ENCODE measurements around the gene GALNT18. TPM values are rescaled to one million over a fixed set of nuclear protein-coding genes. Genes with fewer than 3 reads are reported as not detected.

GALNT18 gene
- total RNA-seq, 2 experiments from 2014 or later: not detected

DNA sequence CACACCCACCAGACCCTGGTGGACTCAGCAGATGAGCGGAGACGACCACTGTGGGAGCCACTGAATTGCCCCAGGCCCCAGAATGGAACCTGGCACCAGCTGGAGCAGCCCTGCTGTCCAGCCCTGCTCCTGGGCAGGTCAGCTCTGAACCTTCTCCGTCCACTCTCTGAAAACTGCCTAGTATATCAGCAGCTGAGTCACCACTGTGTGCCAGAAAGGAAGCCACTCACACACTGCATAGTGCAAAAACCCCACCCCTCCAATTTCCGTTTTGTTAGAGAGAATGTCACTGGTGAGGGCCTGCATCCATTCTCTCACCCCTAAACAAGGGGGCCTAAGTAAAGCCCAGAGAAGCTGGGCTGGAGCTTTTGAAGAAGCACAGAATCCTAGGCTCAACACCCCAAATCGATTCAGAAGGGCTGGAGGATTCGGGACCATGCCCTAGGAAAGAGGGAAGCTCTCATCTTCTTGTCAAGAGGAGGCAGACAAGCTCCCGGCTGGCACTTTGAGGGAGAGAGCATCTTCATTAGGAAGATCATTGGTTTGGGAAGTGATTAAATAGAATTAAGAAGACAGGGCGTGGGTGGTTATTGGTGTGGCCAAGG lies 44.5 kb downstream of the GALNT18 start:
- intact Hi-C loops (cut with micrococcal nuclease; ENCODE audit: unreplicated experiment): no loop called here
- Histone ChIP-seq H3K27ac (ENCODE audit: low read depth, low read length, poor library complexity, severe bottlenecking) (no peak overlapping the region), H3K4me1 (ENCODE audit: insufficient read depth, low read length, poor library complexity, severe bottlenecking) (no peaks in the 10 kb centered on the region), H3K4me2 (ENCODE audit: low read length) (no peak overlapping the region), H3K4me3 (ENCODE audit: low read depth, low read length, poor library complexity, severe bottlenecking) (no peak overlapping the region), H3K36me3 (ENCODE audit: insufficient read depth, low read length) (no peaks in the 10 kb centered on the region), H3K79me2 (ENCODE audit: insufficient read depth, low read depth, low read length) (no peaks in the 10 kb centered on the region), H3K9me3 (ENCODE audit: low read length) (no peaks in the 10 kb centered on the region), H4K20me1 (ENCODE audit: insufficient read depth, low read length) (no peaks in the 10 kb centered on the region), H3K9me2 (ENCODE audit: insufficient read depth, low read length) (no peaks in the 10 kb centered on the region), H2AFZ (ENCODE audit: low read length) (no peak overlapping the region)
- BruUV-seq (replicated peaks): no TSS peak
- CTCF ChIA-PET (ENCODE audit: unreplicated experiment): no interaction called here
- POLR2A ChIA-PET: no interaction called here
- no peak for TF ChIP-seq EZH2phosphoT487 (IDR thresholded peaks at IDR 0.05; ENCODE audit: borderline replicate concordance, low read depth, low read length)
- TF ChIP-seq, protein P1, sequence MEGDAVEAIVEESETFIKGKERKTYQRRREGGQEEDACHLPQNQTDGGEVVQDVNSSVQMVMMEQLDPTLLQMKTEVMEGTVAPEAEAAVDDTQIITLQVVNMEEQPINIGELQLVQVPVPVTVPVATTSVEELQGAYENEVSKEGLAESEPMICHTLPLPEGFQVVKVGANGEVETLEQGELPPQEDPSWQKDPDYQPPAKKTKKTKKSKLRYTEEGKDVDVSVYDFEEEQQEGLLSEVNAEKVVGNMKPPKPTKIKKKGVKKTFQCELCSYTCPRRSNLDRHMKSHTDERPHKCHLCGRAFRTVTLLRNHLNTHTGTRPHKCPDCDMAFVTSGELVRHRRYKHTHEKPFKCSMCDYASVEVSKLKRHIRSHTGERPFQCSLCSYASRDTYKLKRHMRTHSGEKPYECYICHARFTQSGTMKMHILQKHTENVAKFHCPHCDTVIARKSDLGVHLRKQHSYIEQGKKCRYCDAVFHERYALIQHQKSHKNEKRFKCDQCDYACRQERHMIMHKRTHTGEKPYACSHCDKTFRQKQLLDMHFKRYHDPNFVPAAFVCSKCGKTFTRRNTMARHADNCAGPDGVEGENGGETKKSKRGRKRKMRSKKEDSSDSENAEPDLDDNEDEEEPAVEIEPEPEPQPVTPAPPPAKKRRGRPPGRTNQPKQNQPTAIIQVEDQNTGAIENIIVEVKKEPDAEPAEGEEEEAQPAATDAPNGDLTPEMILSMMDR (conservative IDR thresholded peaks at IDR 0.05; ENCODE audit: low read length): no peak
- no peak for DNase-seq (ENCODE audit: low spot score)

DNA sequence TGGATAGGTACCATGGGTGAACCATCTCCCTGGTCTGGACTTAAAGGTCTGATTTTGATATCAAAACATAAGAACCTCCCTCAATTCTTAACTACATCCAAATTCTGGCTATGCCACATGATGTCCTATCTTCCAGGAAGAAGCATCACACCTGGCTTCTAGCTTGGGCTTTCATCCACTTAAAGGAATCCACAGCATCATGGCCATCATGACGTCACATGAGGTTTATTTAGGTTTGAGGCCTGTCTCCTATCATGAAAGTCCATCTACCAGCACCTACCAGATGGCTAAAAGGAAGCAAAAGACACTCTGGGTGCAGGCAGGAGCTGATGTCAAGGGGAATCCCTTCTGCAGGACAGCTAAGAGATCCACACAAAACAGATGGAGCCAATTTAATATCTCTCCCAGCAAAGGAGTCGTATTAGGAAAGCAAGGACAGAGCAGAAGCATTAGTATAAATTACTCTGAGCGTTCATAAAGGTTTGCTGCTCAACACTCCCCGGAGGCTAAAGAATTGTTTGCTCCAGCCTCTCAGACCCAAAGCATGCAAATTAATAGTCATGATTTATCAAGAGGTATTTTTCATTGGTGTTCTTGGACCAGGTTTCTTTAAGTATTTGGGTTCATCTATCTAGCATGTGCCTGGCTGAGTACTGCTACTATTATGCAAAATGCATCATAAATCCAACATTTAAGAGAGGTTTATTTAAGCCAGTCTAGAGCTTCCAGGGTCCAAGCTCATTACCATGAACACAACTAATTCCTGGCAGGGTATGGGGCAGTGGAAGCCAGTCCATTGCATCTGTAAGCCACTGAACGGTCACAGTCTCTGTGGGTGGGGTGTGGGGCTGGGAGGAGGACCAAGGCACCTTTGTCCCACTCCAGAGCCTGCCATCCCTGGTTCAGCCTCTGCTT lies 47.2 kb downstream of the GALNT18 start:
- BruUV-seq (replicated peaks): no TSS peak
- H3K9me3 ChIP-seq (ENCODE audit: low read length): no peaks in the 10 kb centered on the region
- no peaks in the 10 kb centered on the region for H3K36me3 ChIP-seq (ENCODE audit: insufficient read depth, low read length)
- TF ChIP-seq EZH2phosphoT487 (IDR thresholded peaks at IDR 0.05; ENCODE audit: borderline replicate concordance, low read depth, low read length): no peak
- TF ChIP-seq, protein P1 (conservative IDR thresholded peaks at IDR 0.05; ENCODE audit: low read length): no peak
- no peaks in the 10 kb centered on the region for H4K20me1 ChIP-seq (ENCODE audit: insufficient read depth, low read length)
- H3K4me1 ChIP-seq (ENCODE audit: insufficient read depth, low read length, poor library complexity, severe bottlenecking): no peaks in the 10 kb centered on the region
- ChIA-PET POLR2A (no interaction called here), CTCF (ENCODE audit: unreplicated experiment) (no interaction called here)
- intact Hi-C loops (cut with micrococcal nuclease; ENCODE audit: unreplicated experiment): no loop called here
- DNase-seq (ENCODE audit: low spot score): no peak
- H3K27ac ChIP-seq (ENCODE audit: low read depth, low read length, poor library complexity, severe bottlenecking): no peak overlapping the region
- H3K9me2 ChIP-seq (ENCODE audit: insufficient read depth, low read length): no peaks in the 10 kb centered on the region
- no peak overlapping the region for H2AFZ ChIP-seq (ENCODE audit: low read length)
- H3K4me2 ChIP-seq (ENCODE audit: low read length): no peak overlapping the region
- no peaks in the 10 kb centered on the region for H3K79me2 ChIP-seq (ENCODE audit: insufficient read depth, low read depth, low read length)
- no peak overlapping the region for H3K4me3 ChIP-seq (ENCODE audit: low read depth, low read length, poor library complexity, severe bottlenecking)

DNA sequence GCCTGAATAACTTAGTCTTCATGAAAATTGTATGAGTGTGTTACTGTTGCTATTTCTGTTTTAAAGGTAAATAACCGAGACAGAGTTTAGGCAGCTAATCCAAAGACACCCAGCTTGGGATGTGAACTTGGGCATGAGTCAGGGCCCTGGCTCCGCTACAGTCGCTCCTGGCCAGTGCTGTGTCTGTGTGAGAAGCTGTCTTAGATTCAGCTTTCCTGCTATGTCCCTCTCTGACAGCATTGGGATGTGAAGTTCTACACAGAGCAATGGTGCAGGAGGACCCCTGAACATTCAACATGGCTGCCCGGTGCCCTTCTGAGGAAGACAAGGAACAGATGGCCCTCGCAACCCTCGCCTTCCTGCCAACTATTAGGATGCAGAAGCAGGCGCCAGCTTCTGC lies 49.4 kb downstream of the GALNT18 start:
- POLR2A ChIA-PET: no interaction called here

More for the DNA sequence above, 49.4 kb downstream of the GALNT18 start:
- Histone ChIP-seq H3K36me3 (ENCODE audit: insufficient read depth, low read length) (no peaks in the 10 kb centered on the region), H3K79me2 (ENCODE audit: insufficient read depth, low read depth, low read length) (no peaks in the 10 kb centered on the region), H3K4me2 (ENCODE audit: low read length) (no peak overlapping the region), H3K27ac (ENCODE audit: low read depth, low read length, poor library complexity, severe bottlenecking) (no peak overlapping the region), H3K9me3 (ENCODE audit: low read length) (no peaks in the 10 kb centered on the region), H2AFZ (ENCODE audit: low read length) (no peak overlapping the region), H3K4me3 (ENCODE audit: low read depth, low read length, poor library complexity, severe bottlenecking) (no peak overlapping the region), H3K4me1 (ENCODE audit: insufficient read depth, low read length, poor library complexity, severe bottlenecking) (no peaks in the 10 kb centered on the region), H4K20me1 (ENCODE audit: insufficient read depth, low read length) (no peaks in the 10 kb centered on the region), H3K9me2 (ENCODE audit: insufficient read depth, low read length) (no peaks in the 10 kb centered on the region)
- no TSS peak for BruUV-seq (replicated peaks)
- CTCF ChIA-PET (ENCODE audit: unreplicated experiment): no interaction called here
- no peak for DNase-seq (ENCODE audit: low spot score)
- intact Hi-C loops (cut with micrococcal nuclease; ENCODE audit: unreplicated experiment): no loop called here
- TF ChIP-seq, protein P1 (conservative IDR thresholded peaks at IDR 0.05; ENCODE audit: low read length): no peak
- TF ChIP-seq EZH2phosphoT487 (IDR thresholded peaks at IDR 0.05; ENCODE audit: borderline replicate concordance, low read depth, low read length): no peak

Measured in OCI-LY7 (cell line).